ENCODE results near the gene ADAM19.

Gene ADAM19

DNA sequence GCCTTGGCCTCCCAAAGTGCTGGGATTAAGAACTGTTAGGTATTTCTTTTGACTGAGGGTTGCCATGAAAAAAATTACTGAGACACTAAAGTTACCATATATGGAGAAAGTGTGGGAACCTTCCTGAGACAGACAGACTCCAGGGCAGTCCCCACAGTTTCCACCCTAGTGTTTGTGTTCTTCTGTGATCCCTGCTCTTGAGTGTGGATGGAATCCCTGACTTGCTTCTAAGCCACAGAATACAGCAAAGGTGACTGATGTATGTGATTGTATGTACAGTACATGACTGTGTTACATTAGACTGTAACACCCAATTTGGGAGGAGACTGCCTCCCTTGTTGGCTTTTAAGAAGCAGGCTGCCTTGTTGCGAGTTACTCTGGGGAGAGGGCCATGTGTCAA is 24.7 kb upstream of the ADAM19 start:
- Histone ChIP-seq H3K9ac (no peak overlapping the region), H3K9me3 (replicated peaks in 1 of 11) (peaks cover 0 to 18% (median 8%) of the 10 kb centered on the region in 11 experiments; a peak in 8 of 22 replicates), H3K4me1 (peaks cover 68 to 100% (median 92%) of the 10 kb centered on the region in 10 experiments), H3K27me3 (no peaks in the 10 kb centered on the region), H3K27ac (peak overlapping the region in 8 of 11 experiments; percentile 10 to 92 (median 59); a peak in 14 of 22 replicates), H3K4me2 (peak overlapping the region in 9 of 11 experiments; percentile 6 to 86 (median 39); a peak in 15 of 22 replicates), H3K36me3 (no peaks in the 10 kb centered on the region), H4K20me1 (no peaks in the 10 kb centered on the region), H3K4me3 (no peak overlapping the region)
- TF ChIP-seq Cebpa-rat (IDR thresholded peaks at IDR 0.05): no peak

- Histone ChIP-seq H3K27ac (peak overlapping the region in 8 of 11 experiments; percentile 19 to 94 (median 80); a peak in 14 of 22 replicates), H3K9me3 (replicated peaks in 1 of 11) (peaks cover 0 to 18% (median 8%) of the 10 kb centered on the region in 11 experiments; a peak in 8 of 22 replicates), H3K36me3 (no peaks in the 10 kb centered on the region), H3K27me3 (no peaks in the 10 kb centered on the region), H3K9ac (no peak overlapping the region), H3K4me1 (peaks cover 71 to 100% (median 92%) of the 10 kb centered on the region in 10 experiments), H3K4me2 (peak overlapping the region in 7 of 11 experiments; percentile 0 to 86 (median 28); a peak in 9 of 22 replicates), H4K20me1 (no peaks in the 10 kb centered on the region), H3K4me3 (no peak overlapping the region)
- TF ChIP-seq Cebpa-rat (IDR thresholded peaks at IDR 0.05): no peak
Observed at GRCh38 chr5:157599565-157599964, 24.0 kb upstream of the ADAM19 start.

GRCh38 chr5:157598350-157598936 is 22.9 kb upstream of the ADAM19 start:
- peaks cover 0 to 18% (median 8%) of the 10 kb centered on the region in 11 experiments; a peak in 8 of 22 replicates for H3K9me3 ChIP-seq (replicated peaks in 1 of 11)
- H4K20me1 ChIP-seq: no peaks in the 10 kb centered on the region
- H3K27me3 ChIP-seq: no peaks in the 10 kb centered on the region
- H3K4me1 ChIP-seq: peaks cover 71 to 100% (median 92%) of the 10 kb centered on the region in 10 experiments
- H3K4me2 ChIP-seq: peak overlapping the region in 6 of 11 experiments; percentile 0 to 90 (median 75); a peak in 5 of 22 replicates
- no peak overlapping the region for H3K4me3 ChIP-seq
- H3K27ac ChIP-seq: peak overlapping the region in 8 of 11 experiments; percentile 10 to 94 (median 86); a peak in 8 of 22 replicates
- TF ChIP-seq Cebpa-rat (IDR thresholded peaks at IDR 0.05): no peak
- H3K36me3 ChIP-seq: no peaks in the 10 kb centered on the region
- no peak overlapping the region for H3K9ac ChIP-seq

GRCh38 chr5:157597277-157597676 is 21.7 kb upstream of the ADAM19 start:
- no peaks in the 10 kb centered on the region for H3K27me3 ChIP-seq
- no peaks in the 10 kb centered on the region for H3K36me3 ChIP-seq
- peak overlapping the region; percentile 74 to 90 (median 80); a peak in 21 of 22 replicates for H3K4me2 ChIP-seq
- peak overlapping the region in 2 of 11 experiments; percentile 29 to 48; a peak in 2 of 22 replicates for H3K9ac ChIP-seq
- peaks cover 71 to 100% (median 93%) of the 10 kb centered on the region in 10 experiments for H3K4me1 ChIP-seq
- peaks cover 0 to 18% (median 8%) of the 10 kb centered on the region in 11 experiments; a peak in 8 of 22 replicates for H3K9me3 ChIP-seq (replicated peaks in 1 of 11)
- H4K20me1 ChIP-seq: no peaks in the 10 kb centered on the region
- no peak overlapping the region; a peak in 1 of 20 replicates for H3K4me3 ChIP-seq
- no peak for TF ChIP-seq Cebpa-rat (IDR thresholded peaks at IDR 0.05)
- peak overlapping the region in 9 of 11 experiments; percentile 24 to 94 (median 87); a peak in 15 of 22 replicates for H3K27ac ChIP-seq

DNA sequence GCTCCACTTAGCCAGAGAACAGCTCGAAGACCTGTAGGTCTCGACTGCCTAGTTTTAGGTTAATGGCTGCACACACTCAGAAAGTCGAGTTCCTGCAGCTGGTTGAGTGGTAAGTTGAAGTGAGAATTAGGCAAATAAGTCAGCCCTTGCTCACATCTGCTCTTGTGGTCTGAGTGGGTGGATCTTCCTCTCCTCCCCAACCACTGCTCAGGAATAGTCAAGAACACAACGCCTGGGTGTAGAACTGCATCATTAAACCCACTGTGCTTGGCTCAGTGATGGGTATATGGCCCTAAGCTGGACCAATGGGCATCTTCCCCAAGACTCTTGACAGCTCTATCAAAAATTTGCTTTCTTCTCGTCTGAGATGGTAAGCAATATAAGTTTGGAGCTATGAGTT is 20.9 kb upstream of the ADAM19 start:
- H4K20me1 ChIP-seq: no peaks in the 10 kb centered on the region
- no peaks in the 10 kb centered on the region for H3K36me3 ChIP-seq
- peak overlapping the region; percentile 74 to 90 (median 80) for H3K4me2 ChIP-seq
- peaks cover 0 to 18% (median 8%) of the 10 kb centered on the region in 11 experiments; a peak in 8 of 22 replicates for H3K9me3 ChIP-seq (replicated peaks in 1 of 11)
- peak in 2 of 11 experiments; percentile 25 to 62; a peak in 2 of 22 replicates for TF ChIP-seq Cebpa-rat (IDR thresholded peaks at IDR 0.05)
- H3K27ac ChIP-seq: peak overlapping the region in 9 of 11 experiments; percentile 24 to 94 (median 87); a peak in 17 of 22 replicates
- no peak overlapping the region for H3K4me3 ChIP-seq
- peaks cover 76 to 100% (median 95%) of the 10 kb centered on the region in 10 experiments for H3K4me1 ChIP-seq
- H3K9ac ChIP-seq: peak overlapping the region in 3 of 11 experiments; percentile 15 to 48 (median 44); a peak in 3 of 22 replicates
- no peaks in the 10 kb centered on the region for H3K27me3 ChIP-seq

- Histone ChIP-seq H3K27ac (peak overlapping the region in 9 of 11 experiments; percentile 33 to 94 (median 87); a peak in 15 of 22 replicates), H3K4me2 (peak overlapping the region; percentile 74 to 90 (median 80)), H3K4me3 (no peak overlapping the region)
Observed at GRCh38 chr5:157594675-157595459, 19.3 kb upstream of the ADAM19 start.

GRCh38 chr5:157594257-157594656 is 18.7 kb upstream of the ADAM19 start:
- peak in 1 of 11 experiments; percentile 24; a peak in 1 of 22 replicates for TF ChIP-seq Cebpa-rat (IDR thresholded peaks at IDR 0.05)
- Histone ChIP-seq H4K20me1 (no peaks in the 10 kb centered on the region), H3K4me2 (peak overlapping the region; percentile 74 to 90 (median 80); a peak in 21 of 22 replicates), H3K4me1 (peaks cover 72 to 85% (median 79%) of the 10 kb centered on the region in 10 experiments), H3K27me3 (no peaks in the 10 kb centered on the region), H3K9me3 (replicated peaks in 1 of 11) (peaks cover 0 to 18% (median 8%) of the 10 kb centered on the region in 11 experiments; a peak in 8 of 22 replicates), H3K4me3 (no peak overlapping the region), H3K36me3 (no peaks in the 10 kb centered on the region), H3K27ac (peak overlapping the region in 8 of 11 experiments; percentile 81 to 94 (median 87); a peak in 15 of 22 replicates), H3K9ac (peak overlapping the region in 4 of 11 experiments; percentile 1 to 83 (median 82); a peak in 6 of 22 replicates)

More at GRCh38 chr5:157594675-157595459, 19.3 kb upstream of the ADAM19 start:
- Histone ChIP-seq H3K27me3 (no peaks in the 10 kb centered on the region), H4K20me1 (no peaks in the 10 kb centered on the region), H3K36me3 (no peaks in the 10 kb centered on the region), H3K9me3 (replicated peaks in 1 of 11) (peaks cover 0 to 18% (median 8%) of the 10 kb centered on the region in 11 experiments; a peak in 8 of 22 replicates), H3K9ac (peak overlapping the region in 4 of 11 experiments; percentile 16 to 83 (median 82); a peak in 5 of 22 replicates), H3K4me1 (peaks cover 78 to 89% (median 82%) of the 10 kb centered on the region in 10 experiments)
- no peak for TF ChIP-seq Cebpa-rat (IDR thresholded peaks at IDR 0.05)

GRCh38 chr5:157593052-157593757 is 17.6 kb upstream of the ADAM19 start:
- no peaks in the 10 kb centered on the region for H4K20me1 ChIP-seq
- H3K9ac ChIP-seq: peak overlapping the region in 9 of 11 experiments; percentile 67 to 83 (median 72); a peak in 17 of 22 replicates
- H3K4me3 ChIP-seq: peak overlapping the region in 5 of 10 experiments; percentile 17 to 37 (median 32); a peak in 5 of 20 replicates
- H3K4me1 ChIP-seq: peaks cover 65 to 74% (median 71%) of the 10 kb centered on the region in 10 experiments
- no peak; a peak in 1 of 22 replicates for TF ChIP-seq Cebpa-rat (IDR thresholded peaks at IDR 0.05)
- H3K36me3 ChIP-seq: no peaks in the 10 kb centered on the region
- H3K27ac ChIP-seq: peak overlapping the region in 10 of 11 experiments; percentile 56 to 94 (median 86); a peak in 21 of 22 replicates
- peak overlapping the region; percentile 68 to 90 (median 80) for H3K4me2 ChIP-seq
- peaks cover 0 to 10% (median 6%) of the 10 kb centered on the region in 11 experiments; a peak in 7 of 22 replicates for H3K9me3 ChIP-seq (replicated peaks in 1 of 11)
- no peaks in the 10 kb centered on the region for H3K27me3 ChIP-seq
